Right atrium auricular region (tissue), 2 donors: Measurements from ENCODE around the gene RTL1. TPM values are rescaled to one million over a fixed set of nuclear protein-coding genes. Genes with fewer than 3 reads are reported as not detected.

Experiments used
- DNase-seq: peaks from one replicate; pipeline ENCODE4 v3.0.0-alpha.2; 2019; ENCODE audit warnings: low spot score
- H3K27ac ChIP-seq, 2 donors: fragments of 200-600 bp; sonication (generic); 1 replicate in 1 of 2; 2 replicates in 1 of 2; pipeline ENCODE4 v1.5.1; 2016 to 2019
- H3K27me3 ChIP-seq, 2 donors: fragments of 200-600 bp; sonication (generic); one replicate each; pipeline versions ENCODE4 v1.5.1 to v1.6.0; 2017 to 2019
- H3K36me3 ChIP-seq: fragments of 200-600 bp; sonication (generic); one replicate; pipeline ENCODE4 v1.5.1; 2016
- H3K4me1 ChIP-seq, 2 donors: fragments of 200-600 bp; sonication (generic); one replicate each; pipeline versions ENCODE4 v1.5.1 to v1.6.0; 2017 to 2019
- H3K4me3 ChIP-seq, 2 donors: fragments of 200-600 bp; sonication (generic); 1 replicate in 1 of 2; 2 replicates in 1 of 2; pipeline ENCODE4 v1.5.1; 2017 to 2019; ENCODE audit warnings: mild to moderate bottlenecking in 1 of 2, moderate library complexity in 1 of 2
- H3K9me3 ChIP-seq, 2 donors: fragments of 200-600 bp; sonication (generic); one replicate each; pipeline ENCODE4 v1.5.1; 2019
- CTCF ChIP-seq, 2 donors: fragments of 200-600 bp; sonication (generic); IDR thresholded peaks; one replicate each; pipeline ENCODE4 v1.5.1; 2019; ENCODE audit warnings: antibody characterized with exemption in 2 of 2
- total RNA-seq, 2 donors: library from RNA; depleted of rRNA; stranded (reverse); fragments of >200 nt; gene quantifications; one replicate each; pipeline ENCODE4 v1.1.0, GENCODE V29; 2016

Gene RTL1
- total RNA-seq, 2 donors from 2014 or later, result not detected

GRCh38 chr14:100841761-100842403, 61.6 kb downstream of the RTL1 start:
- Histone ChIP-seq H3K27me3 (no peaks in the 10 kb centered on the region), H3K36me3 (no peaks in the 10 kb centered on the region), H3K27ac (no peak overlapping the region), H3K9me3 (no peaks in the 10 kb centered on the region), H3K4me3 (no peak overlapping the region), H3K4me1 (no peaks in the 10 kb centered on the region)
- DNase-seq, result no peak
- TF ChIP-seq CTCF (IDR thresholded peaks at IDR 0.05), result no peak

GRCh38 chr14:100841066-100841760, 62.3 kb downstream of the RTL1 start:
- Histone ChIP-seq H3K4me1 (no peaks in the 10 kb centered on the region), H3K9me3 (no peaks in the 10 kb centered on the region), H3K27ac (no peak overlapping the region), H3K36me3 (no peaks in the 10 kb centered on the region), H3K27me3 (no peaks in the 10 kb centered on the region), H3K4me3 (no peak overlapping the region)
- no peak for TF ChIP-seq CTCF (IDR thresholded peaks at IDR 0.05)
- DNase-seq, result no peak

- Histone ChIP-seq H3K27me3 (no peaks in the 10 kb centered on the region), H3K4me1 (no peaks in the 10 kb centered on the region)
- no peak for DNase-seq
These were observed 63.0 kb downstream of the RTL1 start for GRCh38 chr14:100840286-100841065.

GRCh38 chr14:100839681-100840111, 63.8 kb downstream of the RTL1 start:
- DNase-seq, result no peak
- TF ChIP-seq CTCF (IDR thresholded peaks at IDR 0.05), result no peak
- Histone ChIP-seq H3K4me3 (no peak overlapping the region), H3K27me3 (no peaks in the 10 kb centered on the region), H3K9me3 (no peaks in the 10 kb centered on the region), H3K27ac (no peak overlapping the region), H3K4me1 (no peaks in the 10 kb centered on the region), H3K36me3 (no peaks in the 10 kb centered on the region)

More at GRCh38 chr14:100840286-100841065, 63.0 kb downstream of the RTL1 start:
- no peak overlapping the region for H3K4me3 ChIP-seq
- H3K9me3 ChIP-seq, result no peaks in the 10 kb centered on the region
- no peaks in the 10 kb centered on the region for H3K36me3 ChIP-seq
- H3K27ac ChIP-seq, result no peak overlapping the region
- no peak for TF ChIP-seq CTCF (IDR thresholded peaks at IDR 0.05)

GRCh38 chr14:100839315-100839585, 64.3 kb downstream of the RTL1 start:
- TF ChIP-seq CTCF (IDR thresholded peaks at IDR 0.05), result no peak
- no peaks in the 10 kb centered on the region for H3K4me1 ChIP-seq
- no peaks in the 10 kb centered on the region for H3K27me3 ChIP-seq
- H3K9me3 ChIP-seq, result no peaks in the 10 kb centered on the region
- H3K4me3 ChIP-seq, result no peak overlapping the region
- DNase-seq, result no peak
- no peaks in the 10 kb centered on the region for H3K36me3 ChIP-seq
- H3K27ac ChIP-seq, result no peak overlapping the region
